Activated CD4-positive, alpha-beta memory T cell treated with anti-CD3 and anti-CD28 coated beads for 36 hours (primary cell): ENCODE measurements around the gene TFIP11. TPM values are rescaled to one million over a fixed set of nuclear protein-coding genes. Genes with fewer than 3 reads are reported as not detected.
A peak's percentile ranks its signal among the peaks of the same experiment; 100 is the strongest.

Source experiments
- CTCF ChIA-PET: fragments of 350-600 bp; sonication (Branson Sonifier 250); formaldehyde crosslinking; loops from one replicate; lab custom pipeline; 2021; ENCODE audit warnings: antibody characterized with exemption, inconsistent platforms; lab: Charles Lee
- POLR2A ChIA-PET: fragments of 350-600 bp; sonication (Branson Sonifier 250); formaldehyde crosslinking; loops from one replicate; lab custom pipeline; 2021; ENCODE audit warnings: antibody characterized with exemption; lab: Charles Lee
- DNase-seq: peaks from one replicate; pipeline ENCODE4 v3.0.0-alpha.2; 2020
- H3K27ac Mint-ChIP-seq: one replicate; pipeline ENCODE4 v1.8.0; 2021; ENCODE audit warnings: mixed read lengths
- H3K27me3 Mint-ChIP-seq: one replicate; pipeline ENCODE4 v1.8.0; 2021; ENCODE audit warnings: mixed read lengths
- H3K36me3 Mint-ChIP-seq: one replicate; pipeline ENCODE4 v1.8.0; 2021; ENCODE audit warnings: mixed read lengths
- H3K4me1 Mint-ChIP-seq: one replicate; pipeline ENCODE4 v1.8.0; 2021; ENCODE audit warnings: low read depth, mixed read lengths
- H3K4me3 Mint-ChIP-seq: one replicate; pipeline ENCODE4 v1.8.0; 2021; ENCODE audit warnings: mild to moderate bottlenecking, mixed read lengths
- H3K9me3 Mint-ChIP-seq: one replicate; pipeline ENCODE4 v1.8.0; 2021; ENCODE audit warnings: mixed read lengths
- intact Hi-C: fragments of 100-400 bp; cut with micrococcal nuclease; formaldehyde crosslinking; loops from one replicate; pipeline ENCODE4 v1.15.1; 2023
- total RNA-seq, 2 experiments: library from RNA; stranded (reverse); gene quantifications; one replicate each; pipeline ENCODE4 v1.2.3, GENCODE V29; 2021

TFIP11 gene
- total RNA-seq, 2 experiments from 2014 or later, result 41.1 to 43.0 TPM

DNA sequence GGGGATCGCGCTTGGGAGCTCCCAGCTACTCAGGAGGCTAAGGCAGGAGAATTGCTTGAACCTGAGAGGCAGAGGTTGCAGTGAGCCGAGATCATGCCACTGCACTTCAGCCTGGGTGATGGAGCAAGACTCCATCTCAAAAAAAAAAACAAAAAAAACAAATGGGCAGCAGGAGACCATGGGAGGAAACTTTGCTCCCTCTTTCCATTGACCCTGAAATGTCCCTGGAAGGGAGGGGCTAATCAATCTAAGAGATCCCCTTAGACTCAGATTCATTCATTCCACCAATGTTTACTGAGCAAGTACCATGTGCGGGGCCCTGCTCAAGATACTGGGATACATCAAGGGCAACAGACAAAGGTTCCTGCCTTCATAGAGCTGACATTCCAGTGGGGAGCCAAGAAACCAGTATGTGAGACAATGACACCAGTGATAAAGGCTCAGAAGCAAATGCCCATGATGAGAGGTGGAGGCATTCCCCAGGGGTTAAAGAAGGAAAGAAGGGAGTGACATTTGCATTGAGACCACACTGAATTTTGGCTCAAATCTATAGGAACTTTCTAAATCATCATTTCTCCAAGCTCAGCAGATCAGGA, 37.7 kb upstream of the TFIP11 start:
- Mint-ChIP-seq H3K27ac (no peak overlapping the region), H3K36me3 (peaks cover 8% of the 10 kb centered on the region), H3K4me3 (no peak overlapping the region), H3K9me3 (peaks cover 4% of the 10 kb centered on the region), H3K27me3 (no peaks in the 10 kb centered on the region), H3K4me1 (peaks cover 24% of the 10 kb centered on the region)
- intact Hi-C loops, result no loop called here
- ChIA-PET CTCF (no interaction called here), POLR2A (no interaction called here)
- no peak for DNase-seq

- intact Hi-C loops, result no loop called here
- H3K27ac Mint-ChIP-seq, result no peak overlapping the region
- peaks cover 23% of the 10 kb centered on the region for H3K4me1 Mint-ChIP-seq
- H3K9me3 Mint-ChIP-seq, result peaks cover 4% of the 10 kb centered on the region
- ChIA-PET POLR2A (no interaction called here), CTCF (interaction anchor here (0.7 kb wide), 1 partner anchor 14 kb away, joined by 3 read pairs; no protein-coding TSS in a partner anchor)
- peaks cover 8% of the 10 kb centered on the region for H3K36me3 Mint-ChIP-seq
- no peak for DNase-seq
- H3K4me3 Mint-ChIP-seq, result no peak overlapping the region
- no peaks in the 10 kb centered on the region for H3K27me3 Mint-ChIP-seq
Measured at GRCh38 chr22:26548984-26549383, 36.7 kb upstream of the TFIP11 start.

GRCh38 chr22:26548303-26548702, 36.0 kb upstream of the TFIP11 start:
- no peak overlapping the region for H3K27ac Mint-ChIP-seq
- no peak overlapping the region for H3K4me3 Mint-ChIP-seq
- ChIA-PET POLR2A (no interaction called here), CTCF (interaction anchor here (0.7 kb wide), 2 partner anchors 14 to 95 kb away, joined by 3 read pairs; no protein-coding TSS in a partner anchor)
- intact Hi-C loops, result no loop called here
- H3K9me3 Mint-ChIP-seq, result peaks cover 4% of the 10 kb centered on the region
- H3K36me3 Mint-ChIP-seq, result peaks cover 8% of the 10 kb centered on the region
- H3K27me3 Mint-ChIP-seq, result no peaks in the 10 kb centered on the region
- peaks cover 20% of the 10 kb centered on the region for H3K4me1 Mint-ChIP-seq
- no peak for DNase-seq

DNA sequence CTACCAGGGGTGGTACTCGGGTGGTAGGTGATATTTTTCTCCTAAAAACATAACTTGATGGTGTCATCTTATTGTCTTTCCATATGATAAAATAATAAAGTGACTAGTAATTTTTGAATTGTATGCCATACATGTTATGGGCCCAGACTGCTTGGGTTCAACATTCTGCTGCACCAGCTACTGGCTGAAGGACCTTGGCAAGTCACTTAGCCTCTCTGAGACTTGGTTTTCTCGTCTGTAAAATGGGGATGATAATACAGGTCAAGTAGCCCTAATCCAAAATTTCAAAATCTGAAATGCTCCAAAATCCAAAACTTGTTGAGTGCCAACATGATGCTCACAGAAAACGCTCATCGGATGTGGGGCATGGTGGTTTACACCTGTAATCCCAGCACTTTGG, 35.6 kb upstream of the TFIP11 start:
- no peaks in the 10 kb centered on the region for H3K27me3 Mint-ChIP-seq
- DNase-seq, result no peak
- no peak overlapping the region for H3K4me3 Mint-ChIP-seq
- peaks cover 8% of the 10 kb centered on the region for H3K36me3 Mint-ChIP-seq
- H3K9me3 Mint-ChIP-seq, result peaks cover 4% of the 10 kb centered on the region
- ChIA-PET CTCF (interaction anchor here (0.7 kb wide), 2 partner anchors 96 to 107 kb away, joined by 3 read pairs; no protein-coding TSS in a partner anchor), POLR2A (no interaction called here)
- peak overlapping the region; percentile 65 for H3K27ac Mint-ChIP-seq
- intact Hi-C loops, result no loop called here
- peaks cover 20% of the 10 kb centered on the region for H3K4me1 Mint-ChIP-seq

GRCh38 chr22:26547426-26547825, 35.2 kb upstream of the TFIP11 start:
- no peaks in the 10 kb centered on the region for H3K27me3 Mint-ChIP-seq
- H3K36me3 Mint-ChIP-seq, result peaks cover 9% of the 10 kb centered on the region
- peaks cover 4% of the 10 kb centered on the region for H3K9me3 Mint-ChIP-seq
- H3K4me1 Mint-ChIP-seq, result peaks cover 25% of the 10 kb centered on the region
- intact Hi-C loops, result no loop called here
- H3K27ac Mint-ChIP-seq, result peak overlapping the region; percentile 65
- POLR2A ChIA-PET, result no interaction called here
- no peak overlapping the region for H3K4me3 Mint-ChIP-seq
- DNase-seq, result peak; percentile 56
- CTCF ChIA-PET, result interaction anchor here (0.7 kb wide), 1 partner anchor 107 kb away, joined by 3 read pairs; no protein-coding TSS in a partner anchor

DNA sequence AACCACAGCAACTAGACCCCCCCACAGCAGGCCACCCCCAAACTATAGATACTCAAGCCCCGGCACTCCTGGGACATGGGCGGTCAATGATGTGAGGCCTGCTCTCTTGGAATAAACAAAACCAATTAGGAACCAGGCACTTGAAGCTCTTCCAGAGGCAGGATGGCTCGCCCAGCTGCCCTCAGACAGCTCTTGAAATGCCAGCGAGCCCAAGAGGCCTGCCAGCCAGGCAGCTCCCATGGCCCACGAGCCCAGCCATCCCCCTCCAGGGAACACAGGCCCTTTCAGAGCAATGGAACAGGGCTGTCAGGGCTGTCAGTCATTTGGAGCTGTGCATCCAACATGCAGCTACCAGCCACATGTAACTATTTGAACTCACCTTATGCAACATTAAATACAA, 34.0 kb upstream of the TFIP11 start:
- Mint-ChIP-seq H3K4me1 (peaks cover 26% of the 10 kb centered on the region), H3K4me3 (no peak overlapping the region), H3K27ac (no peak overlapping the region)

DNA sequence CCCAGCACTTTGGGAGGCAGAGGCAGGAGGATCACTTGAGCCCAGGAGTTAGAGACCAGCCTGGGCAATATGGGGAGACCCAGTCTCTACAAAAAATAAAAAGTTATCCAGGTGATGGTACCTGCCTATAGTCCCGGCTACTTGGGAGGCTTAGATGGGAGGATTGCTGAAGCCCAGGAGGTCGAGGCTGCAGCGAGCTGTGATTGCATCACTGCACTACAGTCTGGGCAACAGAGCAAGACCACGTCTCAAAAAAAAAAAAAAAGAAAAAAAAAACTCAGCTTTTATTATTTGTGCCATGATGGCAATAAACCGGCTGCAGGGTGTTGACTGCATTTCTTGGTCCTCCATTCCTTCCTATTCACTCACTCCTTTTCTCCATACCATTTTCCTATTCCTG, 33.6 kb upstream of the TFIP11 start:
- H3K27me3 Mint-ChIP-seq, result no peaks in the 10 kb centered on the region
- intact Hi-C loops, result no loop called here
- ChIA-PET POLR2A (no interaction called here), CTCF (interaction anchor here (0.9 kb wide), 1 partner anchor 43 kb away, joined by 3 read pairs; no protein-coding TSS in a partner anchor)
- no peak overlapping the region for H3K27ac Mint-ChIP-seq
- no peak for DNase-seq
- H3K4me3 Mint-ChIP-seq, result no peak overlapping the region
- H3K9me3 Mint-ChIP-seq, result peaks cover 4% of the 10 kb centered on the region
- H3K4me1 Mint-ChIP-seq, result peaks cover 26% of the 10 kb centered on the region
- H3K36me3 Mint-ChIP-seq, result peaks cover 11% of the 10 kb centered on the region

More for the DNA sequence above, 34.0 kb upstream of the TFIP11 start:
- ChIA-PET CTCF (interaction anchor here (0.6 to 0.9 kb wide), 2 partner anchors 38 to 44 kb away, joined by 3 read pairs; no protein-coding TSS in a partner anchor), POLR2A (no interaction called here)
- peaks cover 11% of the 10 kb centered on the region for H3K36me3 Mint-ChIP-seq
- no peak for DNase-seq
- no peaks in the 10 kb centered on the region for H3K27me3 Mint-ChIP-seq
- H3K9me3 Mint-ChIP-seq, result peaks cover 4% of the 10 kb centered on the region
- intact Hi-C loops, result no loop called here

- Mint-ChIP-seq H3K9me3 (peaks cover 4% of the 10 kb centered on the region), H3K27me3 (no peaks in the 10 kb centered on the region), H3K27ac (no peak overlapping the region), H3K4me1 (peaks cover 26% of the 10 kb centered on the region), H3K4me3 (no peak overlapping the region), H3K36me3 (peaks cover 13% of the 10 kb centered on the region)
- intact Hi-C loops, result no loop called here
- POLR2A ChIA-PET, result no interaction called here
- no peak for DNase-seq
- CTCF ChIA-PET, result interaction anchor here (0.9 kb wide), 1 partner anchor 43 kb away, joined by 3 read pairs; no protein-coding TSS in a partner anchor
Measured at GRCh38 chr22:26545385-26545784, 33.1 kb upstream of the TFIP11 start.

DNA sequence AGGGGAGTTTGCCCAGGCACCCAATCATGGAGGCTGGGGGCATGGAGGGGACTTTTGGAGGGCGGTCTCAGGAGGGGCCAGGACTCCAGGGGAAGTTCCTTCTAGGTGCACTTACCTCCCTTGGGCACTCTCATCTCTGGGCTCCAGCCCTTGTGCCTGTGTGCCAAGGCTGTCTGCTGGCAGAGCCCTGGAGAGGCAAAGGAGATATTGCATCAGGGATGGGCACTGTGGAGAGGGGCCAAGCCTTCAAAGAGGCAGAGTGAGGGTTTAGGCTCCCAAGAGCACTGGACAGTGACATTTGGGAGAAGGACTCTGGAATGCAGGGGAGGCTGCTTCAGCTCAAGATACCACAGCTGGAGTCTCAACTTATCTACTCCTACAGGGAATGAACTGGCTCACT, 32.2 kb upstream of the TFIP11 start:
- POLR2A ChIA-PET, result interaction anchor here (1.1 kb wide), 1 partner anchor 103 kb away, joined by 3 read pairs; no protein-coding TSS in a partner anchor

DNA sequence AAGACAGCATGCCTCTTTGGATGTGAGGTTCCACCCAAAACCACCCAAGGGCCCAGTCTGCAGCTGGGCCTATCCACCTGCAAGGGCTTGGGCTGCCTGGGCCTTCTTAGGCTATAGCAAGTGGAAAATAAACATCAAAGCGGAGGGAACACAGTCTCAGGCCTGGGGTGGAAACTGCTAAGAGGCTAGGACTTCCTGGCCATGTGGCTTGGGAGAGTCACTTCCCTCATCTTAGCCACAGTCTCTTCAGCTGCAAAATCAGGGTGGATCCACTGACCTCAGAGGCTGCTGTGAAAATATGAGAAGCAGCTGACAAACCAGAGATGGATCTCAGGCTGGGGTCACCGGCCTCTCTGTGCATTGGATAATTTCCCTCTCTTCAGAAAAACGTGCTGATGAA, 30.6 kb upstream of the TFIP11 start:
- Mint-ChIP-seq H3K4me1 (peaks cover 25% of the 10 kb centered on the region), H3K4me3 (no peak overlapping the region), H3K36me3 (peaks cover 17% of the 10 kb centered on the region), H3K9me3 (peaks cover 4% of the 10 kb centered on the region), H3K27ac (no peak overlapping the region), H3K27me3 (no peaks in the 10 kb centered on the region)
- CTCF ChIA-PET, result interaction anchor here (1.3 kb wide), 1 partner anchor 40 kb away, joined by 5 read pairs; no protein-coding TSS in a partner anchor
- POLR2A ChIA-PET, result no interaction called here
- peak; percentile 15 for DNase-seq
- intact Hi-C loops, result no loop called here

More for the DNA sequence above, 32.2 kb upstream of the TFIP11 start:
- CTCF ChIA-PET, result no interaction called here
- H3K4me3 Mint-ChIP-seq, result no peak overlapping the region
- peaks cover 26% of the 10 kb centered on the region for H3K4me1 Mint-ChIP-seq
- DNase-seq, result no peak
- H3K36me3 Mint-ChIP-seq, result peaks cover 13% of the 10 kb centered on the region
- no peaks in the 10 kb centered on the region for H3K27me3 Mint-ChIP-seq
- peaks cover 4% of the 10 kb centered on the region for H3K9me3 Mint-ChIP-seq
- intact Hi-C loops, result no loop called here
- no peak overlapping the region for H3K27ac Mint-ChIP-seq

DNA sequence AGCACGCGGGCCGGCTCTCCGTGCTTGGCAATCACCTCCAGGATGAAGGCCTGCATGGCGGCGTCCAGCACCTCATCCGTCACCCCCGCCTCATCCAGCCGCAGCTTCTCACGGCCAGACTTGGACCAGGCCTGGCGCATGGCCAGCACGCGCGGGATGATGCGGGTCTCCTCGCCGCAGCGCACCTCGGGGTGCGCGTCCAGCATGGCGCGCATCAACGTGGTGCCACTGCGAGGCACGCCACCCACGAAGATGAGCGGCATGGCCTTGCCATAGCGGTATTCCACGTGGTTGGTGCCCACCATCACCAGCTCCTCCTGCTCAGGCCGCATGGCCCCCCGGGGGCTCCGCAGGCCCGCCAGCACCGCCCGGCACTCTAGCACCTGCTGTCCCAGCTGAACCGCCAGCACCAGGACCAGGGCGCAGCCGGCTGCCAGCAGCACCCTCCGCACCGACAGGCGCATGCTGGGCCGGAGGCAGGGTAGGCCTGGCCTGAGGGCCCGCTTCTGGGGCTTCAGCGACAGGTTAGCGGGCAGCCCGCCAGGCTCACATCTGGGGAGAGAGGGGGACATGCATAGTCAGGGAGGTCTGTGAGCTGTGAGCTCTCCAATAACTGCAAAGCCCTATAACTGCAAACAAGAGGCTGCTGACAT, 29.0 kb upstream of the TFIP11 start:
- no peak overlapping the region for H3K4me3 Mint-ChIP-seq

GRCh38 chr22:26540119-26540518, 27.8 kb upstream of the TFIP11 start:
- H3K4me3 Mint-ChIP-seq, result no peak overlapping the region
- intact Hi-C loops, result no loop called here
- H3K4me1 Mint-ChIP-seq, result peaks cover 23% of the 10 kb centered on the region
- H3K27ac Mint-ChIP-seq, result no peak overlapping the region
- CTCF ChIA-PET, result no interaction called here
- H3K36me3 Mint-ChIP-seq, result peaks cover 11% of the 10 kb centered on the region
- POLR2A ChIA-PET, result no interaction called here
- no peaks in the 10 kb centered on the region for H3K9me3 Mint-ChIP-seq
- DNase-seq, result no peak
- no peaks in the 10 kb centered on the region for H3K27me3 Mint-ChIP-seq

More for the DNA sequence above, 29.0 kb upstream of the TFIP11 start:
- no peak for DNase-seq
- H3K9me3 Mint-ChIP-seq, result no peaks in the 10 kb centered on the region
- peaks cover 11% of the 10 kb centered on the region for H3K36me3 Mint-ChIP-seq
- H3K4me1 Mint-ChIP-seq, result peaks cover 13% of the 10 kb centered on the region
- no peaks in the 10 kb centered on the region for H3K27me3 Mint-ChIP-seq
- intact Hi-C loops, result no loop called here
- ChIA-PET POLR2A (no interaction called here), CTCF (interaction anchor here (0.8 kb wide), 1 partner anchor 174 kb away, joined by 3 read pairs; no protein-coding TSS in a partner anchor)
- H3K27ac Mint-ChIP-seq, result no peak overlapping the region
